Neural cell (in vitro differentiated cells): Measurements from ENCODE around the gene LRMDA.

Experiments used
- CTCF ChIP-seq: fragments of 450-650 bp; IDR thresholded peaks from 2 replicates; pipeline ENCODE4 v1.5.1; 2014; ENCODE audit warnings: antibody characterized with exemption, mild to moderate bottlenecking, moderate library complexity; ENCODE audit not compliant: poor library complexity, severe bottlenecking
- EZH2 ChIP-seq: fragments of 200-600, 300-800 bp; shearing (Covaris generic), sonication (generic); IDR thresholded peaks from 2 replicates; pipeline ENCODE4 v1.6.1; 2014; ENCODE audit warnings: antibody characterized with exemption, low read length, borderline replicate concordance, mild to moderate bottlenecking; ENCODE audit not compliant: insufficient read depth, poor library complexity, severe bottlenecking
- POLR2AphosphoS5 ChIP-seq: IDR thresholded peaks from 2 replicates; pipeline ENCODE4 v1.6.1; 2012
- REST ChIP-seq: IDR thresholded peaks from 2 replicates; pipeline ENCODE4 v1.6.1; 2012; ENCODE audit warnings: borderline replicate concordance
- SMC3 ChIP-seq: fragments of 450-650 bp; conservative IDR thresholded peaks from 2 replicates; pipeline ENCODE4 v1.6.1; 2014; ENCODE audit warnings: antibody characterized with exemption, mild to moderate bottlenecking, moderate library complexity; ENCODE audit not compliant: poor library complexity
- TAF1 ChIP-seq: IDR thresholded peaks from 2 replicates; pipeline ENCODE4 v1.6.1; 2012; ENCODE audit warnings: low read depth

- TF ChIP-seq TAF1 (no peak), REST (no peak), SMC3 (no peak), POLR2AphosphoS5 (no peak), CTCF (no peak), EZH2 (no peak)
Observed at GRCh38 chr10:75969031-75969430, 537.6 kb downstream of the LRMDA start.
